ENCODE data around the gene CCDC181. TPM values are rescaled to one million over a fixed set of nuclear protein-coding genes. Genes with fewer than 3 reads are reported as not detected.

The CCDC181 gene
- polyA plus RNA-seq, 1 of the 3 experiments (the other 2 are of a cell fraction): 1.2 TPM

GRCh38 chr1:169465281-169465680, 38.0 kb upstream of the CCDC181 start:
- Histone ChIP-seq H3K4me2 (no peak overlapping the region), H3K79me2 (ENCODE audit: insufficient read depth) (no peaks in the 10 kb centered on the region), H3K4me3 (ENCODE audit: low read depth in 2 of 2, low read length in 1 of 2) (no peak overlapping the region), H2AFZ (ENCODE audit: low read depth) (no peak overlapping the region), H3K9me2 (no peaks in the 10 kb centered on the region), H3K27ac (ENCODE audit: low read depth in 2 of 2, low read length in 1 of 2) (no peak overlapping the region), H3K4me1 (ENCODE audit: control insufficient read depth in 1 of 2, insufficient read depth in 2 of 2, low read depth in 1 of 2, low read length in 1 of 2) (peaks cover 0 to under 1% of the 10 kb centered on the region in 2 experiments; a peak in 1 of 4 replicates), H3K9ac (no peak overlapping the region), H3K36me3 (replicated peaks in 1 of 2; ENCODE audit: control insufficient read depth in 1 of 2, insufficient read depth in 2 of 2, low read length in 1 of 2) (peaks cover 6 to 32% of the 10 kb centered on the region in 2 experiments), H4K20me1 (ENCODE audit: insufficient read depth) (no peaks in the 10 kb centered on the region), H3F3A (replicated peaks; ENCODE audit: insufficient read depth) (no peaks in the 10 kb centered on the region), H3K27me3 (ENCODE audit: insufficient read depth) (no peaks in the 10 kb centered on the region), H3K9me3 (no peaks in the 10 kb centered on the region)
- CTCF ChIA-PET: interaction anchor here (0.9 to 4.5 kb wide), 5 partner anchors 13 to 81 kb away, joined by 3 to 25 read pairs (median 4); no protein-coding TSS in a partner anchor
- no peak for TF ChIP-seq FOSL2 (IDR thresholded peaks at IDR 0.05; ENCODE audit: borderline replicate concordance, low read depth)
- no peak for TF ChIP-seq RFX5 (IDR thresholded peaks at IDR 0.05; ENCODE audit: low read length)
- no peak for TF ChIP-seq NFIC (IDR thresholded peaks at IDR 0.05; ENCODE audit: borderline replicate concordance)
- no peak for TF ChIP-seq ELF1 (IDR thresholded peaks at IDR 0.05)
- no peak for TF ChIP-seq POLR2AphosphoS5 (IDR thresholded peaks at IDR 0.05; ENCODE audit: low read depth, low read length)
- TF ChIP-seq GATA2 (CRISPR knock-in tag; IDR thresholded peaks at IDR 0.05): no peak
- TF ChIP-seq FOXM1 (IDR thresholded peaks at IDR 0.05; ENCODE audit: low read depth): no peak
- TF ChIP-seq TAF1 (IDR thresholded peaks at IDR 0.05; ENCODE audit: borderline replicate concordance, low read depth, low read length): no peak
- TF ChIP-seq EZH2phosphoT487 (IDR thresholded peaks at IDR 0.05; ENCODE audit: borderline replicate concordance, low read depth): no peak
- TF ChIP-seq, protein P1, sequence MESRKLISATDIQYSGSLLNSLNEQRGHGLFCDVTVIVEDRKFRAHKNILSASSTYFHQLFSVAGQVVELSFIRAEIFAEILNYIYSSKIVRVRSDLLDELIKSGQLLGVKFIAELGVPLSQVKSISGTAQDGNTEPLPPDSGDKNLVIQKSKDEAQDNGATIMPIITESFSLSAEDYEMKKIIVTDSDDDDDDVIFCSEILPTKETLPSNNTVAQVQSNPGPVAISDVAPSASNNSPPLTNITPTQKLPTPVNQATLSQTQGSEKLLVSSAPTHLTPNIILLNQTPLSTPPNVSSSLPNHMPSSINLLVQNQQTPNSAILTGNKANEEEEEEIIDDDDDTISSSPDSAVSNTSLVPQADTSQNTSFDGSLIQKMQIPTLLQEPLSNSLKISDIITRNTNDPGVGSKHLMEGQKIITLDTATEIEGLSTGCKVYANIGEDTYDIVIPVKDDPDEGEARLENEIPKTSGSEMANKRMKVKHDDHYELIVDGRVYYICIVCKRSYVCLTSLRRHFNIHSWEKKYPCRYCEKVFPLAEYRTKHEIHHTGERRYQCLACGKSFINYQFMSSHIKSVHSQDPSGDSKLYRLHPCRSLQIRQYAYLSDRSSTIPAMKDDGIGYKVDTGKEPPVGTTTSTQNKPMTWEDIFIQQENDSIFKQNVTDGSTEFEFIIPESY (IDR thresholded peaks at IDR 0.05; ENCODE audit: borderline replicate concordance, low read depth): no peak
- no peak for TF ChIP-seq NRF1 (IDR thresholded peaks at IDR 0.05; ENCODE audit: low read depth, low read length)
- TF ChIP-seq CHD2 (IDR thresholded peaks at IDR 0.05; ENCODE audit: low read length, partially characterized antibody): no peak
- no peak for TF ChIP-seq TCF12 (IDR thresholded peaks at IDR 0.05)
- no peak for TF ChIP-seq YY1 (IDR thresholded peaks at IDR 0.05; ENCODE audit: low read depth)
- no peak for DNase-seq
- POLR2A ChIA-PET: no interaction called here

GRCh38 chr1:169462385-169462784, 35.1 kb upstream of the CCDC181 start:
- H3K79me2 ChIP-seq (ENCODE audit: insufficient read depth): no peaks in the 10 kb centered on the region
- ChIA-PET POLR2A (no interaction called here), CTCF (no interaction called here)
- no peak for DNase-seq
- H3K9me2 ChIP-seq: no peaks in the 10 kb centered on the region
- H3K4me2 ChIP-seq: no peak overlapping the region
- peaks cover 4% of the 10 kb centered on the region for H3F3A ChIP-seq (replicated peaks; ENCODE audit: insufficient read depth)
- H2AFZ ChIP-seq (ENCODE audit: low read depth): no peak overlapping the region
- peaks cover under 1% of the 10 kb centered on the region; the same call in 1 of the 2 replicates for H3K9me3 ChIP-seq
- no peak overlapping the region for H3K27ac ChIP-seq (ENCODE audit: low read depth in 2 of 2, low read length in 1 of 2)
- no peak overlapping the region for H3K9ac ChIP-seq
- peaks cover 6 to 12% of the 10 kb centered on the region in 2 experiments for H3K36me3 ChIP-seq (replicated peaks in 1 of 2; ENCODE audit: control insufficient read depth in 1 of 2, insufficient read depth in 2 of 2, low read length in 1 of 2)
- H4K20me1 ChIP-seq (ENCODE audit: insufficient read depth): no peaks in the 10 kb centered on the region
- H3K4me3 ChIP-seq (ENCODE audit: low read depth in 2 of 2, low read length in 1 of 2): no peak overlapping the region
- WGBS (ENCODE audit: low lambda C conversion rate): 93% methylated on average over 5 of the region's 5 CpGs
- no peaks in the 10 kb centered on the region for H3K27me3 ChIP-seq (ENCODE audit: insufficient read depth)
- peaks cover 0 to 2% of the 10 kb centered on the region in 2 experiments; a peak in 1 of 4 replicates for H3K4me1 ChIP-seq (ENCODE audit: control insufficient read depth in 1 of 2, insufficient read depth in 2 of 2, low read depth in 1 of 2, low read length in 1 of 2)
- no peak for TF ChIP-seq RCOR1 (IDR thresholded peaks at IDR 0.05; ENCODE audit: low read length)
- TF ChIP-seq GATA2 (CRISPR knock-in tag; IDR thresholded peaks at IDR 0.05): no peak
- TF ChIP-seq TEAD4 (IDR thresholded peaks at IDR 0.05; ENCODE audit: borderline replicate concordance, insufficient read depth): no peak
- no peak for TF ChIP-seq YY1 (IDR thresholded peaks at IDR 0.05; ENCODE audit: low read depth)
- no peak for TF ChIP-seq GABPA (IDR thresholded peaks at IDR 0.05; ENCODE audit: low read depth)
- TF ChIP-seq IRF3 (IDR thresholded peaks at IDR 0.05; ENCODE audit: low read depth, low read length): no peak
- no peak for TF ChIP-seq EZH2phosphoT487 (IDR thresholded peaks at IDR 0.05; ENCODE audit: borderline replicate concordance, low read depth)
- no peak for TF ChIP-seq RXRA (IDR thresholded peaks at IDR 0.05; ENCODE audit: borderline replicate concordance, low read depth)
- TF ChIP-seq, protein P2, sequence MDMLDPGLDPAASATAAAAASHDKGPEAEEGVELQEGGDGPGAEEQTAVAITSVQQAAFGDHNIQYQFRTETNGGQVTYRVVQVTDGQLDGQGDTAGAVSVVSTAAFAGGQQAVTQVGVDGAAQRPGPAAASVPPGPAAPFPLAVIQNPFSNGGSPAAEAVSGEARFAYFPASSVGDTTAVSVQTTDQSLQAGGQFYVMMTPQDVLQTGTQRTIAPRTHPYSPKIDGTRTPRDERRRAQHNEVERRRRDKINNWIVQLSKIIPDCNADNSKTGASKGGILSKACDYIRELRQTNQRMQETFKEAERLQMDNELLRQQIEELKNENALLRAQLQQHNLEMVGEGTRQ (IDR thresholded peaks at IDR 0.05; ENCODE audit: borderline replicate concordance, low read depth, low read length): no peak
- no peak for TF ChIP-seq RAD21 (IDR thresholded peaks at IDR 0.05; ENCODE audit: low read length)
- TF ChIP-seq MEF2A (IDR thresholded peaks at IDR 0.05; ENCODE audit: borderline replicate concordance, low read depth): no peak
- TF ChIP-seq, protein P3, sequence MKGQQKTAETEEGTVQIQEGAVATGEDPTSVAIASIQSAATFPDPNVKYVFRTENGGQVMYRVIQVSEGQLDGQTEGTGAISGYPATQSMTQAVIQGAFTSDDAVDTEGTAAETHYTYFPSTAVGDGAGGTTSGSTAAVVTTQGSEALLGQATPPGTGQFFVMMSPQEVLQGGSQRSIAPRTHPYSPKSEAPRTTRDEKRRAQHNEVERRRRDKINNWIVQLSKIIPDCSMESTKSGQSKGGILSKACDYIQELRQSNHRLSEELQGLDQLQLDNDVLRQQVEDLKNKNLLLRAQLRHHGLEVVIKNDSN (IDR thresholded peaks at IDR 0.05; ENCODE audit: borderline replicate concordance, low read depth): no peak
- TF ChIP-seq FOXJ3 (CRISPR knock-in tag; IDR thresholded peaks at IDR 0.05): no peak

Measured in SK-N-SH (cell line).